B cell (primary cell): ENCODE data around the gene HOXB13.

Experiments used
- CTCF ChIP-seq: fragments of 200-600 bp; IDR thresholded peaks from one replicate; pipeline ENCODE4 v1.8.0; 2022; ENCODE audit warnings: antibody characterized with exemption, mild to moderate bottlenecking
- EZH2 ChIP-seq: IDR thresholded peaks from 2 replicates; pipeline ENCODE4 v1.6.1; 2012; ENCODE audit warnings: borderline replicate concordance, low read depth, mild to moderate bottlenecking, moderate library complexity, low read length; ENCODE audit not compliant: insufficient read depth, poor library complexity, severe bottlenecking

- TF ChIP-seq CTCF (no peak), EZH2 (peak; percentile 6)
These were observed 26.1 kb upstream of the HOXB13 start for GRCh38 chr17:48754500-48755261.
